K562 (cell line): Measurements from ENCODE around the gene TCP11X2.
"Not testable (repeated sequence)": the region's sequence is repeated elsewhere in the genome, so short reads cannot be mapped to it uniquely, and the experiment has no call there.

Source experiments
- ARNT ChIP-seq, 2 experiments: fragments of 450-650 bp; IDR thresholded peaks; 2 replicates each; pipeline ENCODE4 v1.6.1; 2016; ENCODE audit warnings: mild to moderate bottlenecking in 1 of 2
- ELK3 ChIP-seq: fragments of 450-650 bp; formaldehyde crosslinking; IDR thresholded peaks from 2 replicates; pipeline ENCODE4 v1.4.0; 2020; ENCODE audit warnings: mild to moderate bottlenecking
- EP300 ChIP-seq: IDR thresholded peaks from 2 replicates; pipeline ENCODE4 v1.6.1; 2012; ENCODE audit warnings: low read length, improper control_type of control experiment
- FOXO4 ChIP-seq: fragments of 450-650 bp; formaldehyde crosslinking; IDR thresholded peaks from 2 replicates; pipeline ENCODE4 v1.4.0; 2020; ENCODE audit warnings: mild to moderate bottlenecking, moderate library complexity
- HNRNPUL1 ChIP-seq: fragments of 200-400 bp; formaldehyde crosslinking; IDR thresholded peaks from 2 replicates; pipeline ENCODE4 v1.6.1; 2017; ENCODE audit warnings: low read length
- RAD21 ChIP-seq, 2 experiments: fragments of 250-450 bp in 1 of 2; fragments of 450-650 bp in 1 of 2; sonication (Bioruptor Pico) in 1 of 2; formaldehyde crosslinking in 1 of 2; IDR thresholded peaks in 1 of 2; conservative IDR thresholded peaks in 1 of 2; 2 replicates each; pipeline versions ENCODE4 v1.4.0 to v1.8.0; 2020 to 2022; ENCODE audit warnings: mild to moderate bottlenecking in 2 of 2, moderate library complexity in 1 of 2
- RBM17 ChIP-seq: fragments of 200-400 bp; formaldehyde crosslinking; IDR thresholded peaks from 2 replicates; pipeline ENCODE4 v1.6.1; 2017; ENCODE audit warnings: low read depth, mild to moderate bottlenecking, low read length, borderline replicate concordance
- SMARCC2 ChIP-seq: fragments of 450-650 bp; IDR thresholded peaks from 2 replicates; pipeline ENCODE4 v1.6.1; 2017; ENCODE audit warnings: antibody characterized with exemption, moderate library complexity, mild to moderate bottlenecking, low read depth
- TARDBP ChIP-seq: fragments of 450-650 bp; IDR thresholded peaks from 2 replicates; pipeline ENCODE4 v1.6.1; 2016
- TEAD4 ChIP-seq, 2 experiments: sonication (generic) in 1 of 2; formaldehyde crosslinking in 1 of 2; IDR thresholded peaks; 2 replicates each; pipeline versions ENCODE4 v1.6.1 to v1.8.0; 2012 to 2022; ENCODE audit warnings: borderline replicate concordance in 1 of 2, inconsistent platforms in 1 of 2, low read length in 1 of 2, mild to moderate bottlenecking in 1 of 2, missing genetic modification reagents in 1 of 2
- ZNF146 ChIP-seq: IDR thresholded peaks from one replicate; pipeline ENCODE4 v1.6.1; 2018; ENCODE audit warnings: missing compliant biosample characterization; ENCODE audit not compliant: unreplicated experiment
- ZNF282 ChIP-seq: sonication (generic); formaldehyde crosslinking; IDR thresholded peaks from 2 replicates; pipeline ENCODE4 v1.8.1; 2023; ENCODE audit warnings: missing genetic modification reagents
- TF ChIP-seq, protein P1 (sequence below), 3 experiments: IDR thresholded peaks in 2 of 3; conservative IDR thresholded peaks in 1 of 3; 2 replicates each; pipeline ENCODE4 v1.5.1; 2011 to 2012; ENCODE audit warnings: low read length in 3 of 3, mild to moderate bottlenecking in 3 of 3, control low read depth in 2 of 3, improper control_type of control experiment in 1 of 3, inconsistent platforms in 1 of 3, low read depth in 1 of 3, mixed read lengths in 1 of 3, moderate library complexity in 1 of 3; ENCODE audit not compliant: insufficient read depth in 2 of 3
- TF ChIP-seq, protein P2 (sequence below): sonication (generic); formaldehyde crosslinking; IDR thresholded peaks from 2 replicates; pipeline ENCODE4 v1.5.0; 2020; ENCODE audit warnings: missing genetic modification reagents

DNA sequence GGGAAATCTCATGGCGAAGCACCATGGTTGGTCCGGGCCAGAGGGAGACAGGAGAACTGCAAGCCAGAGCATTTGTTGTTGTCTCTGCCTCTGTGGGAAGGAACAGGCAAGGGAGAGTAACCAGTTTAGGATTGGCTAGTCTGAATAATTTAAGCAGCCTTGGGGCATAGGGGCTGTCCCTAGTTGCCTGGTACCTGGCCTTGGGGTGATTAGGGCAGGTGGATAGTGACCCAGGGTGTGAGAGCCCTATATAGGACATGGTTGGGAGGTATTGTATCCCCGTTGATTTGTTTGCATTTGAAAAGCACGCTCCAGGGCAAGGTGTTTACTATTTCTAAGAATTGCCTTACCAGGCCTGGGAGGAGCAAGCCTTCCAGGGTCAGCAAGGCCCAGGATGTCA lies 57.1 kb downstream of the TCP11X2 start:
- not testable (repeated sequence) for TF ChIP-seq HNRNPUL1; EP300; RBM17; ELK3 (CRISPR knock-in tag); FOXO4 (CRISPR knock-in tag); TARDBP; SMARCC2; TEAD4 (IDR thresholded peaks at IDR 0.05; ENCODE audit: low read length); TEAD4 (CRISPR knock-in tag; IDR thresholded peaks at IDR 0.05; ENCODE audit: borderline replicate concordance); RAD21 (CRISPR knock-in tag; conservative IDR thresholded peaks at IDR 0.05 in 1 of 2, IDR thresholded peaks at IDR 0.05 in 1 of 2); ZNF282; ARNT (IDR thresholded peaks at IDR 0.05); ZNF146 (CRISPR knock-in tag)
- TF ChIP-seq, protein P1, sequence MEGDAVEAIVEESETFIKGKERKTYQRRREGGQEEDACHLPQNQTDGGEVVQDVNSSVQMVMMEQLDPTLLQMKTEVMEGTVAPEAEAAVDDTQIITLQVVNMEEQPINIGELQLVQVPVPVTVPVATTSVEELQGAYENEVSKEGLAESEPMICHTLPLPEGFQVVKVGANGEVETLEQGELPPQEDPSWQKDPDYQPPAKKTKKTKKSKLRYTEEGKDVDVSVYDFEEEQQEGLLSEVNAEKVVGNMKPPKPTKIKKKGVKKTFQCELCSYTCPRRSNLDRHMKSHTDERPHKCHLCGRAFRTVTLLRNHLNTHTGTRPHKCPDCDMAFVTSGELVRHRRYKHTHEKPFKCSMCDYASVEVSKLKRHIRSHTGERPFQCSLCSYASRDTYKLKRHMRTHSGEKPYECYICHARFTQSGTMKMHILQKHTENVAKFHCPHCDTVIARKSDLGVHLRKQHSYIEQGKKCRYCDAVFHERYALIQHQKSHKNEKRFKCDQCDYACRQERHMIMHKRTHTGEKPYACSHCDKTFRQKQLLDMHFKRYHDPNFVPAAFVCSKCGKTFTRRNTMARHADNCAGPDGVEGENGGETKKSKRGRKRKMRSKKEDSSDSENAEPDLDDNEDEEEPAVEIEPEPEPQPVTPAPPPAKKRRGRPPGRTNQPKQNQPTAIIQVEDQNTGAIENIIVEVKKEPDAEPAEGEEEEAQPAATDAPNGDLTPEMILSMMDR (IDR thresholded peaks at IDR 0.05 in 2 of 3, conservative IDR thresholded peaks at IDR 0.05 in 1 of 3; ENCODE audit: insufficient read depth in 2 of 3, low read depth in 1 of 3, low read length in 3 of 3) = not testable (repeated sequence)
- TF ChIP-seq, protein P2, sequence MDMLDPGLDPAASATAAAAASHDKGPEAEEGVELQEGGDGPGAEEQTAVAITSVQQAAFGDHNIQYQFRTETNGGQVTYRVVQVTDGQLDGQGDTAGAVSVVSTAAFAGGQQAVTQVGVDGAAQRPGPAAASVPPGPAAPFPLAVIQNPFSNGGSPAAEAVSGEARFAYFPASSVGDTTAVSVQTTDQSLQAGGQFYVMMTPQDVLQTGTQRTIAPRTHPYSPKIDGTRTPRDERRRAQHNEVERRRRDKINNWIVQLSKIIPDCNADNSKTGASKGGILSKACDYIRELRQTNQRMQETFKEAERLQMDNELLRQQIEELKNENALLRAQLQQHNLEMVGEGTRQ (CRISPR knock-in tag) = not testable (repeated sequence)
